Hepatocyte (in vitro differentiated cells): Measurements from ENCODE around the gene GGA3. TPM values are rescaled to one million over a fixed set of nuclear protein-coding genes. Genes with fewer than 3 reads are reported as not detected.

Experiments used
- polyA plus RNA-seq: library from polyadenylated mRNA; unstranded; fragments of >200 nt; fragmentation: Nextera tagmentation; extraction: Ambion mirVana; gene quantifications from 2 replicates; pipeline ENCODE4 v1.2.1, GENCODE V29; 2016
- total RNA-seq: library from RNA; depleted of rRNA; stranded (reverse); fragments of >200 nt; gene quantifications from 2 replicates; pipeline ENCODE4 v1.2.3, GENCODE V29; 2014

The GGA3 gene
- total and polyA plus RNA-seq, 2 experiments from 2014 or later = 20.2 to 24.4 TPM

Other genes with a start within 250 kb of the GGA3 start
- 39.3 and 49.5 TPM in 2 replicates for gene MRPL58, start 248.9 kb downstream of the GGA3 start, total RNA-seq
- 29.8 and 39.3 TPM in 2 replicates for gene MRPL58, start 248.9 kb downstream of the GGA3 start, polyA plus RNA-seq
- gene ATP5PD, start 214.6 kb downstream of the GGA3 start, total RNA-seq = 246 and 296 TPM in 2 replicates
- gene ATP5PD, start 214.6 kb downstream of the GGA3 start, polyA plus RNA-seq = 307 and 332 TPM in 2 replicates
- 17.5 and 19.1 TPM in 2 replicates for gene KCTD2, start 214.4 kb downstream of the GGA3 start, total RNA-seq
- gene KCTD2, start 214.4 kb downstream of the GGA3 start, polyA plus RNA-seq = 10.1 and 12.7 TPM in 2 replicates
- 11.9 and 12.7 TPM in 2 replicates for gene SLC16A5, start 173.7 kb downstream of the GGA3 start, total RNA-seq
- gene SLC16A5, start 173.7 kb downstream of the GGA3 start, polyA plus RNA-seq = 12.8 and 15.8 TPM in 2 replicates
- gene ARMC7, start 151.6 kb downstream of the GGA3 start, total RNA-seq = 2.6 and 3.5 TPM in 2 replicates
- gene ARMC7, start 151.6 kb downstream of the GGA3 start, polyA plus RNA-seq = 4.0 and 4.5 TPM in 2 replicates
- 46.3 and 66.8 TPM in 2 replicates for gene NT5C, start 129.9 kb downstream of the GGA3 start, total RNA-seq
- 73.3 and 82.2 TPM in 2 replicates for gene NT5C, start 129.9 kb downstream of the GGA3 start, polyA plus RNA-seq
- gene JPT1, start 107.1 kb downstream of the GGA3 start, total RNA-seq = 103 and 107 TPM in 2 replicates
- 172 and 181 TPM in 2 replicates for gene JPT1, start 107.1 kb downstream of the GGA3 start, polyA plus RNA-seq
- 112 and 115 TPM in 2 replicates for gene SUMO2, start 78.6 kb downstream of the GGA3 start, total RNA-seq
- 424 and 434 TPM in 2 replicates for gene SUMO2, start 78.6 kb downstream of the GGA3 start, polyA plus RNA-seq
- gene NUP85, start 55.9 kb downstream of the GGA3 start, total RNA-seq = 28.6 and 33.6 TPM in 2 replicates
- 38.8 and 45.5 TPM in 2 replicates for gene NUP85, start 55.9 kb downstream of the GGA3 start, polyA plus RNA-seq
- gene MRPS7, start 273 bp upstream of the GGA3 start, total RNA-seq = 43.4 and 47.5 TPM in 2 replicates
- 94.9 and 102 TPM in 2 replicates for gene MRPS7, start 273 bp upstream of the GGA3 start, polyA plus RNA-seq
- 11.0 and 12.4 TPM in 2 replicates for gene MIF4GD, start 9.6 kb upstream of the GGA3 start, total RNA-seq
- gene MIF4GD, start 9.6 kb upstream of the GGA3 start, polyA plus RNA-seq = 23.6 and 31.4 TPM in 2 replicates
- gene SLC25A19, start 27.8 kb upstream of the GGA3 start, total RNA-seq = 4.6 and 10.8 TPM in 2 replicates
- gene SLC25A19, start 27.8 kb upstream of the GGA3 start, polyA plus RNA-seq = 7.6 and 8.4 TPM in 2 replicates
- 90.6 and 101 TPM in 2 replicates for gene GRB2, start 144.1 kb upstream of the GGA3 start, total RNA-seq
- gene GRB2, start 144.1 kb upstream of the GGA3 start, polyA plus RNA-seq = 82.7 and 86.7 TPM in 2 replicates
- 18.7 and 53.5 TPM in 2 replicates for gene TMEM94, start 195.0 kb upstream of the GGA3 start, total RNA-seq
- 43.5 and 50.7 TPM in 2 replicates for gene TMEM94, start 195.0 kb upstream of the GGA3 start, polyA plus RNA-seq